Prostate gland (tissue), 2 donors: ENCODE data around the gene IQGAP3. TPM values are rescaled to one million over a fixed set of nuclear protein-coding genes. Genes with fewer than 3 reads are reported as not detected.

ENCODE experiments used
- DNase-seq: peaks from one replicate; pipeline ENCODE4 v3.0.0-alpha.2; 2019; ENCODE audit warnings: low spot score
- H3K27ac ChIP-seq, 2 donors: fragments of 200-600 bp; sonication (generic); 2 replicates each; pipeline ENCODE4 v1.5.1; 2017 to 2019
- H3K27me3 ChIP-seq: fragments of 200-600 bp; sonication (generic); replicated peaks from 2 replicates; pipeline ENCODE4 v1.5.1; 2019; ENCODE audit not compliant: insufficient read depth
- H3K36me3 ChIP-seq, 2 donors: fragments of 200-600 bp; sonication (generic); 1 replicate in 1 of 2; 2 replicates in 1 of 2; pipeline versions ENCODE4 v1.5.1 to v1.8.1; 2017 to 2019
- H3K4me1 ChIP-seq: fragments of 200-600 bp; sonication (generic); replicated peaks from 2 replicates; pipeline ENCODE4 v1.5.1; 2019
- H3K4me3 ChIP-seq, 2 donors: fragments of 200-600 bp; sonication (generic); 2 replicates each; pipeline ENCODE4 v1.5.1; 2017 to 2019
- H3K9me3 ChIP-seq: fragments of 200-600 bp; sonication (generic); 2 replicates; pipeline ENCODE4 v1.5.1; 2017
- CTCF ChIP-seq, 4 experiments: fragments of 200-600 bp in 2 of 4; fragments of 450-650 bp in 2 of 4; sonication (generic) in 2 of 4; IDR thresholded peaks; 1 replicate in 3 of 4; 2 replicates in 1 of 4; pipeline ENCODE4 v1.5.1; 2016 to 2019; ENCODE audit warnings: antibody characterized with exemption in 4 of 4, mild to moderate bottlenecking in 2 of 4, moderate library complexity in 2 of 4
- POLR2A ChIP-seq: fragments of 450-650 bp; IDR thresholded peaks from one replicate; pipeline ENCODE4 v1.6.1; 2016; ENCODE audit warnings: antibody characterized with exemption, mild to moderate bottlenecking
- POLR2AphosphoS5 ChIP-seq: sonication (generic); formaldehyde crosslinking; IDR thresholded peaks from one replicate; pipeline ENCODE4 v1.6.1; 2017; ENCODE audit warnings: antibody characterized with exemption
- WGBS: methylation state at CpG from one replicate; pipeline ENCODE4 v1.1.5; 2018; 5-methylcytosine and 5-hydroxymethylcytosine counted together
- intact Hi-C: fragments of 100-400 bp; cut with DNase I; formaldehyde crosslinking; loops from one replicate; pipeline ENCODE4 v1.14.2; 2022
- total RNA-seq, 2 donors: library from RNA; depleted of rRNA; stranded (reverse); fragments of >200 nt; gene quantifications; one replicate each; pipeline ENCODE4 v1.1.0, GENCODE V29; 2016

Gene IQGAP3
- total RNA-seq, 2 donors from 2014 or later = 1.5 to 3.0 TPM

GRCh38 chr1:156560585-156561163 is 11.7 kb downstream of the IQGAP3 start:
- Histone ChIP-seq H3K36me3 (no peaks in the 10 kb centered on the region), H3K27me3 (no peaks in the 10 kb centered on the region), H3K4me3 (no peak overlapping the region), H3K4me1 (no peaks in the 10 kb centered on the region), H3K9me3 (no peaks in the 10 kb centered on the region), H3K27ac (peak overlapping the region; percentile 10 to 12)
- WGBS = 64% methylated on average over 5 of the region's 5 CpGs
- TF ChIP-seq POLR2AphosphoS5 (no peak), CTCF (IDR thresholded peaks at IDR 0.05) (no peak), POLR2A (no peak)
- intact Hi-C loops = no loop called here
- no peak for DNase-seq

DNA sequence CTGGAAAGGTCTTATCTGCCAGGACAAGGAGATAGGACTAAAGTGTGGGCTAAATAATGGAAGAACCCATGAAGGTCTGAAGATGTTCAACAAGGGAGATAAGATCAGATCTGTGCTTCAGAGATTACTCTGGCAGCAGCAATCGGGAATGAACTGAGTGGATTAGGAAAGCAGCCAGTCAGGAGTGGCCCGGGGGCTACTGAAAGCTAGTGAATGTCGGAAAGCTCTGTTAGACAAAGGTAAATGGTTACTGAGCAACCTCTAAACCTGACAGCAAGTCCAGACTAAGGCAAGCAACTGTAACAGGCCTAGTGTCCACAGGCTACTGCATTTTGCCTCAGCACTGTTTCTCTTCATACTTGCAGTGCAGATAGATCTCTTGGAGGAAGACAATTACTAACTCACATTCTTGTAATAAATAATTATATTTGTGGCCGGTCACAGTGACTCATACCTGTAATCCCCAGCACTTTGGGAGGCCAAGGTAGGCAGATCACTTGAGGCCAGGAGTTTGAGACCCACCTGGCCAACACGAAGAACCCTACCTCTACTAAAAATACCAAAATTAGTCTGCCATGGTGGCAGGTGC is 12.5 kb downstream of the IQGAP3 start:
- TF ChIP-seq POLR2A (no peak), CTCF (IDR thresholded peaks at IDR 0.05) (no peak), POLR2AphosphoS5 (peak; percentile 48)
- H3K4me3 ChIP-seq = no peak overlapping the region
- H3K27me3 ChIP-seq = no peaks in the 10 kb centered on the region
- peak; percentile 69 for DNase-seq
- peak overlapping the region; percentile 10 to 12 for H3K27ac ChIP-seq
- H3K9me3 ChIP-seq = no peaks in the 10 kb centered on the region
- intact Hi-C loops = no loop called here
- 32% methylated on average over 5 of the region's 5 CpGs for WGBS
- H3K4me1 ChIP-seq = no peaks in the 10 kb centered on the region
- no peaks in the 10 kb centered on the region for H3K36me3 ChIP-seq

DNA sequence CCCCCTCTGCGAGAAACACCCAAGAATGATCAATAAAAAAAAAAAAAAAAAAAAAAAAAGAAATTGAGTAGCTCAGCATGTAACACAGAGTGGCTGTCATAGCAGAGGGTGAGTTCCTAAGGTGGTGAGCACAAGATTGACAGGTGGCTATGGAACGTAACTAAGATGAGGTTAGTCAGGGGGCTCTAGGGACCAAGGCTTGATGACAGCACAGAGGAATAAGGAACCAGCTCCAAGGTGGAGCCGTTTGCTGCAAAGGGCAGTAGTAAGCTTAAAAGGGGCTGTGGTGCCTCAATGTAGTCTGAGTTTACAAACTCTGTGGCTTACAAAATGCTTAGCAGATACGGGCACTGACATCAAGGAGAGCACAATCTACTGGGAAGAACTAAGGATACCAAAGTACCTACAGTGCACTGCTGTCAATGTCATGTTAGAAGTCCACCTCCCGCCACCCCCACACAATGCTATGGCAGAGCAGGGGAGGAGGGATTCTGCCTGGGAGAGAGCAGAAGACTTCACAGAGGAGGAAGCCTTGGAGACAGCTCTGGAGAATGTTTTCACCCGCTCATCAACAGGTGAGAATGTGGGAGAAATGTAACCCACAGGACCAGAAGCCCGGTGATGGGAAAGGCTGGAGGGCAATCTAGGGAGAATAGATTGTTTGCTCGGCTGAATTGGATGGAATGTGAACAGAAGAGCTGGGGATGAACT is 13.1 kb downstream of the IQGAP3 start:
- TF ChIP-seq CTCF (IDR thresholded peaks at IDR 0.05) (no peak), POLR2A (no peak), POLR2AphosphoS5 (no peak)
- WGBS = 67% methylated on average over 7 of the region's 8 CpGs
- no peak for DNase-seq
- Histone ChIP-seq H3K27me3 (no peaks in the 10 kb centered on the region), H3K4me1 (no peaks in the 10 kb centered on the region), H3K4me3 (no peak overlapping the region), H3K36me3 (no peaks in the 10 kb centered on the region), H3K27ac (no peak overlapping the region), H3K9me3 (no peaks in the 10 kb centered on the region)
- intact Hi-C loops = no loop called here

GRCh38 chr1:156556354-156556753 is 16.0 kb downstream of the IQGAP3 start:
- DNase-seq = no peak
- intact Hi-C loops = no loop called here
- WGBS = 81% methylated on average over 9 of the region's 9 CpGs

More at GRCh38 chr1:156556354-156556753, 16.0 kb downstream of the IQGAP3 start:
- Histone ChIP-seq H3K36me3 (no peaks in the 10 kb centered on the region), H3K9me3 (no peaks in the 10 kb centered on the region), H3K4me1 (no peaks in the 10 kb centered on the region), H3K27ac (no peak overlapping the region), H3K4me3 (no peak overlapping the region), H3K27me3 (no peaks in the 10 kb centered on the region)
- TF ChIP-seq CTCF (IDR thresholded peaks at IDR 0.05) (no peak), POLR2AphosphoS5 (no peak), POLR2A (no peak)
